Stimulated activated naive CD8-positive, alpha-beta T cell treated with anti-CD3 and anti-CD28 coated beads, Interleukin-15, amount 100 ng/mL, for 72 hours (primary cell): ENCODE measurements around the gene XKR8.
"Not testable (repeated sequence)": the region's sequence is repeated elsewhere in the genome, so short reads cannot be mapped to it uniquely, and the experiment has no call there.

Experiments
- ATAC-seq: fragments of 150-1000 bp; cut with Tn5 transposase; 2 replicates; pipeline ENCODE4 v1.10.0; 2021; ENCODE audit warnings: mild to moderate bottlenecking, moderate library complexity
- DNase-seq, 2 donors: peaks; one replicate each; pipeline ENCODE4 v3.0.0; 2021 to 2022
- H3K27ac Mint-ChIP-seq, 2 donors: one replicate each; pipeline ENCODE4 v1.8.0; 2022; ENCODE audit warnings: mild to moderate bottlenecking in 2 of 2, mixed read lengths in 2 of 2, moderate library complexity in 2 of 2
- H3K27me3 Mint-ChIP-seq: one replicate; pipeline ENCODE4 v1.8.0; 2022; ENCODE audit warnings: mixed read lengths
- H3K4me1 Mint-ChIP-seq: one replicate; pipeline ENCODE4 v1.8.0; 2022; ENCODE audit warnings: mild to moderate bottlenecking, mixed read lengths
- H3K4me3 Mint-ChIP-seq, 2 donors: one replicate each; pipeline ENCODE4 v1.8.0; 2022; ENCODE audit warnings: mild to moderate bottlenecking in 2 of 2, mixed read lengths in 2 of 2, moderate library complexity in 1 of 2
- H3K9me3 Mint-ChIP-seq, 2 donors: one replicate each; pipeline ENCODE4 v1.8.0; 2022; ENCODE audit warnings: mixed read lengths in 2 of 2

Gene XKR8

DNA sequence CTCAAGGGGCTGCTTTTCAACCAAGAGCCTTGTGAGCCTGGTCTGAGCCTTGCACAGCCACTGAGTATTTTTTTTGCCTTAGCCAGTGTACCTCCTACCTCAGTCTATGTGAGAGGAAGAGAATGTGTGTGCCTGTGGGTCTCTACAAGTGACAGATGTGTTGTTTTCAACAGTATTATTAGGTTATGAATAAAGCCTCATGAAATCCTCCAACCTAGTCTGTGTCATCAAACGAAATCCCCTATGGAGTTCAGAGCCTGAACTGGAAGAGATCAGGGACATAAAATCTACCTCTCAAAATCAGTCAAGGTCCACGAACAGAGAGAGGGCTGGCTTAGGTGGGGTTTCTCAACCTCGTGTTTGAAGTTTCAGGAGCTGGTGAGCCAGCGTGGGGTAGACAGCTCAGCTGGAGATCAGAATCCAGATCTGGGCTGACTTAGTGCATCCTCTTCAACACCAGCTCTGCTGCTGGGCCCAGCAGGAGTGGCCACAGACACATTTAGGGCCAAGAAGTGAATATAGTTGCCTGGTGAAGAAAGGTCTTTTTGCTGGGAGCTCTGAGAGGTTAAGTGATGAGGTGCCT lies 8.2 kb downstream of the XKR8 start:
- no peak overlapping the region for H3K4me3 Mint-ChIP-seq
- peak overlapping the region; percentile 28 to 81 for H3K27ac Mint-ChIP-seq
- H3K4me1 Mint-ChIP-seq, result peaks cover 15% of the 10 kb centered on the region
- ATAC-seq, result no peak
- H3K9me3 Mint-ChIP-seq, result no peaks in the 10 kb centered on the region
- H3K27me3 Mint-ChIP-seq, result no peaks in the 10 kb centered on the region
- no peak for DNase-seq

DNA sequence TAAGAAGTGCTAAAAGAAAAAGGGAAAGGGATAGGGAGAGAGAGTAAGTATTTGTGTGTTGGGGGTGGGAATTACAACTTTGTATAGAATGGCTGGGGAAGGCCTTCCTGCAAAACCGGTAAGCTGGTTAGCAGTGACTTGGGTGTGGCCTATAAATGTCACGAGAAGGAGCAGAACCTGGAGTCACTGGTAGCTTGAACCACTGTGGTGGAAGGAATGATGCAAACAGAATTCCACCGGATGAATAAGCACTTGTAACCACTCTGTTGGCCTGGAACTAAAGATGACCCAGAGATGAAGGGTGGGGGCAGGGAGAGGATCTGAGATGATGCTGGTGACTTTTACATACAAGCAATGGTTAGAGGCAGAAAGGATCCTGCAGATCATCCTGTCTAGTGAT lies 8.9 kb downstream of the XKR8 start:
- DNase-seq, result no peak
- no peak overlapping the region for H3K4me3 Mint-ChIP-seq

DNA sequence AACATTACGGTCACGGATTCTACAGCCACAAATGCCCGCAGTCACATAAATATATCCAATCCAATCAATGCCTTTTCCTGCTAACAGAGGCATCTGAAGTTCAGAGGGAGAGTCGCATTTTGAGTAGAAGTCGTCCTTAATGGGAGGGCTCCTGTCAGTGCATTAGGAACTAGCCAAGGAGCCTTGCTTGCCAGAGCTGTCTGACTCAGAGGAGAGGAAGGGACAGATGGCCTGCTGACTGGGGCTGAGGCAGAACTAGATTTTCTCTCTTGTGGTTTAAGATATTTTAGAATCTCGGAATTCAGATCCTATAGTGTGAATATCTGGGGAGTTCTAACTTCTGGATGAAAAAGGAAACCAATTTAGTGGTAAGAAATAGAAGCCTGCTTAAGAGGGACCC lies 10.6 kb downstream of the XKR8 start:
- no peaks in the 10 kb centered on the region for H3K9me3 Mint-ChIP-seq
- no peaks in the 10 kb centered on the region for H3K27me3 Mint-ChIP-seq
- DNase-seq (no peak), ATAC-seq (no peak)
- H3K27ac Mint-ChIP-seq, result no peak overlapping the region
- H3K4me1 Mint-ChIP-seq, result peaks cover 9% of the 10 kb centered on the region
- H3K4me3 Mint-ChIP-seq, result no peak overlapping the region

More for the DNA sequence above, 8.9 kb downstream of the XKR8 start:
- ATAC-seq, result no peak
- Mint-ChIP-seq H3K4me1 (peaks cover 9% of the 10 kb centered on the region), H3K9me3 (no peaks in the 10 kb centered on the region), H3K27me3 (no peaks in the 10 kb centered on the region), H3K27ac (peak overlapping the region; percentile 6 to 81)

DNA sequence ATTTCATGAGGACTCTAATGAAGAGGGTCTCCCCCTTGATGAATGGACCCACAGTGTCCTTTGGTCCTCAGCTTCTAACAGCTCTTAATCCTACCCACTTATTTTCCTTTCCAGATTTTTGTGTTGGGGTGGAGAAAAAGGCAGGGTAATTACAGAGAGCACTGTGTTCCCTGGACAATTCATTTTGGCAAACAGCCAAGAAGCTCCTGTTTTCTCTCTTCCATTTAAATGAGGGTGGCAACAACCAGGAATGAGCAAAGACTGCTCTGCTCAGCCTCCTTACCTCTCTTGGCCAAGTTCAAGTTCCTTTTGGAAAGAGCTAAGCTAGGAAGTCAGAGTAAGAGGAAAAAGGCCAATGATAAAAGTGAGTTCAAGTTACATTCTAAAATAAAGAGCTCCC lies 11.9 kb downstream of the XKR8 start:
- Mint-ChIP-seq H3K4me3 (no peak overlapping the region), H3K27ac (no peak overlapping the region), H3K4me1 (peaks cover 9% of the 10 kb centered on the region), H3K27me3 (no peaks in the 10 kb centered on the region), H3K9me3 (no peaks in the 10 kb centered on the region)
- ATAC-seq, result no peak
- no peak for DNase-seq

DNA sequence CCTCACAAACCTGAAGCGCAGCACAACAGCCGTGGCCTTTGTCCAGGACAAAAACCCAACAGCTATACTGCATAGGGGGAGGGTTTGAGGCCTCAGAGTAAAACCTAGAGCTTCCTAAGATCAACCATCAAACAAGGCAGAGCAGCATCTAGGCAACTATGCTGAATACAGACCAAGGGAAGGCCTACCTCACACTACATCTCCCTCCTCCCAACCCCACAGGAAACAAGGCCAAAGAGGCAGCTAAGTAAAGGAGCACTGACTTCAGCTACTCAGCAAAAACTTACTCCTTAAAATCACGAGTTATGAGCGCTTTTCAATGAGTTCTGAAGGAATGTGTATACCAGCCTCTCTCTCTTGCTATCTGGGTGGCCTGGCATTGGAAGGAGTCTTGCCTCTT lies 12.4 kb downstream of the XKR8 start:
- H3K27ac Mint-ChIP-seq, result no peak overlapping the region
- ATAC-seq, result no peak
- H3K4me1 Mint-ChIP-seq, result peaks cover 9% of the 10 kb centered on the region
- H3K27me3 Mint-ChIP-seq, result no peaks in the 10 kb centered on the region
- no peaks in the 10 kb centered on the region for H3K9me3 Mint-ChIP-seq
- no peak for DNase-seq
- H3K4me3 Mint-ChIP-seq, result no peak overlapping the region

DNA sequence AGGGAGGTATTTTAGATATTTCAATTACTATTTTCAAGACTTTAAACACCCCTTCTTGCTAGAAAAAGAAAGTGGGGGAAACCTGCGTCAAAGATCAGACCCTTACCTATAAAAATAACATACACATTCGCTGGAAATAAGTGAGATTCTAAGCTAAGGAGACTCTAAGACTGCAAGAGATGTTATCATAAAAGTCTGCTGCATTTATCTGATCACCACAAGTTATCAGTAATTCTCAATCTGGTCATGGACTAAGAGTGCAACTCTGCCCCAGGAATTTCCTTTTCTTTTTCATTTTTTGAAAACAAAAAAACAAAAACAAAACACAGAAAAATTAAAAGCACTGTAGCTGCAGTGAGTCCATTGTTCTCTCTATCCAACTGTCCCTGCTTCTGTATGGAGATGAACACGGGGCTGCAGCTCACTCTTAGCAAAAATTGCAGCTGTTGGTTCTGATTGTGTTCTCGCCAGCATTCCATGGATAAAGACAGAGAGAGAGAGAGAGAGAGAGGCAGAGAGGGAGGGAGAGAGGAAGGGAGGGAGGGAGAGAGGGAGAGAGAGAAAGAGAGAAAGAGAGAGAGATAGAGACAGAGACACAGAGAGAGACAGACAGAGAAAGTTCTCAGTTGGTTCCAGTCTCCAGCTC lies 14.1 kb downstream of the XKR8 start:
- DNase-seq (no peak), ATAC-seq (no peak)
- H3K9me3 Mint-ChIP-seq, result no peaks in the 10 kb centered on the region
- no peaks in the 10 kb centered on the region for H3K4me1 Mint-ChIP-seq
- no peaks in the 10 kb centered on the region for H3K27me3 Mint-ChIP-seq
- H3K4me3 Mint-ChIP-seq, result no peak overlapping the region
- H3K27ac Mint-ChIP-seq, result peak overlapping the region in 1 of 2 donors; percentile 59

DNA sequence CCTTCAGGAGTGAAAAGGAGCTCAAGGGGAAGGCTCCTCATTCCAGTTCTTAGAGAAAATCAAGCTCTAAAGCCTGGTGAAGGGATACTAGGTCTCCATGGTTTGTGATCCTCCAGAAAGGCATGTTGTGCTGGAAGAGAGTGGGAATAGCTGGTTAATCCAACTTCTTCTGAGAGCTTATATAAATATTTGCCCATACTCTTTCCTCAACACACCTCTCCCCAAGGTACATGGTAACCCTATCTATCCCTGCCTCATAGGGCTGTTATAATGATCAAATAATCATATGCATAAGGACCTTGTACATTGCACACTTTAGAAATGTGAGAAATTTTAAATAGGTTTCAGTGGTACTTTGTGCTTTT lies 14.6 kb downstream of the XKR8 start:
- Mint-ChIP-seq H3K9me3 (no peaks in the 10 kb centered on the region), H3K27me3 (no peaks in the 10 kb centered on the region), H3K4me1 (no peaks in the 10 kb centered on the region), H3K27ac (peak overlapping the region in 1 of 2 donors; percentile 59), H3K4me3 (no peak overlapping the region)
- DNase-seq (no peak), ATAC-seq (no peak)

DNA sequence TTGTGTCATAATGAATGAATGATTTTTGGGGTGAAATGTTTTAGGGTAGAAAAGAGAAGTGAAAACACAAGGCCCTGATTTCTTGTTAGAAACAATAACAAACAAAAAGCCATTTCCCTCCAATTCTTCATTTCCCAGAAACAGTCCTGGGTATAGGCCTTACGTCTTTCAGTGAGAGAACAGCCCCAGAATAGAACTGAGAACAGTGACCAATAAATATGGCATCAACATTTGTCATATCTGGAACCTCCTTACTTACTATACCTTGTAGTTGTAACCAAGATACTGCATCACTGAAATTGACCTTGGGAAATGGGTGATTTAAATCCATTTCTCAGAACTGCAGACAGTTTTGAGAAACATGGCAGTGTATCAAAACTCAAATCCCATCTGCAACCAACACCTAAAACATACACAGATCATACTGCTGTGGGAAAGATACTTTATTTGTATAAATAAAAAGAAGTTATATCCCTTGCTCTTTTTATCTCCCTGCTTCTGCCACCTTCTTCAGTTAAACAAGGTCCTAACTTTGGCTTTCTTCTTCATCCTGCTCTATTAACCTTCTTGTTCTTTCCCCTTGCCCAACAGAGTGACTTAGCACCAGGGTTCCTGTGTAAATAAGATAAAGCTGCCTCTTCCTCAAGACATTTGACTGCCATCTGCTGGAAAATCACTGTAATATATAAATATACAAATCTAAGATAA lies 19.5 kb downstream of the XKR8 start:
- no peaks in the 10 kb centered on the region for H3K4me1 Mint-ChIP-seq
- H3K27me3 Mint-ChIP-seq, result no peaks in the 10 kb centered on the region
- ATAC-seq (peak; percentile 87), DNase-seq (no peak)
- H3K4me3 Mint-ChIP-seq, result no peak overlapping the region
- no peak overlapping the region for H3K27ac Mint-ChIP-seq
- H3K9me3 Mint-ChIP-seq, result no peaks in the 10 kb centered on the region

DNA sequence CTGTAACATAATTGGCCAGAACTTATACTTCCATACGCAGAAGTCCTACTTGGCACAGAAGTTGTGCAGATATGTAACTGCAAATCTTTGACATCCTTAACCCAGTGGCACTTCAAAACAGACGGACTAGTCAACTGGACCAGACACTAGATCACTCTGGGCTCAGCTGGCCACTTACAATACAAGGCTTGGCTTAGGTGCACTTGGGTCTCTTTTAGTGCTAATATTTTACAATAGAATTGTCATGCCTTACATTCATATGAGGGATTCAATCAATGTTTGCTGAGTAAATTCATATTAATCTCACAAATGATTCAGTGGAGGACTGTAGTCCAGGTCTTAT lies 20.1 kb downstream of the XKR8 start:
- Mint-ChIP-seq H3K9me3 (no peaks in the 10 kb centered on the region), H3K27ac (no peak overlapping the region), H3K4me1 (no peaks in the 10 kb centered on the region), H3K4me3 (no peak overlapping the region), H3K27me3 (no peaks in the 10 kb centered on the region)
- DNase-seq (no peak), ATAC-seq (no peak)

DNA sequence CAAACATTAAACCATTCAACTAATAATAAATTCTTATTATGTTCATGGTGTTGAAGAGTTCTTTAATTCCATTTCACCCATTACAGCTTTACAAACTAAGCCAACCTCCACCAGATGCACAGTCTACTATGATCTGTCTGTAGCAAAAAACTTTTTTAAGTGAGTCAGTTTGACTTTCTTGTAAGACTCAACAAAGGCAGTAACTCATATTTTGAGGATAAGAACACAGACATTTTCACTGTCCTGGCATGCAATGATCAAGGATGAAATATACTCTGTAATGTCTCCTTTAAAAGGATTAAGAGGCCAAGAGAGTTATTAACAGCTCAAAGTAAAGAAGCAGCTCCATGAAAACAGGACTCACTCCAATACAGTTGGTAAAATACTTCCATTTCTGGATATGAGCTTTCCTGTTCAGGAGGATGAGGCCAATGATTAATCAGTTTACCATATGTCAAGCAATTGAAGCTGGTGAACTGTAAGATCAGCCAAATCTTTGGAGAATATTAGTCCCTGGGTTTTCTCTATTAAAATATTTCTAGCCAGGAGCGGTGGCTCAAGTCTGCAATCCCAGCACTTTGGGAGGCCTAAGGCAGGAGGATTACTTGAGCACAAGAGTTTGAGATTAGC lies 20.6 kb downstream of the XKR8 start:
- no peak overlapping the region for H3K4me3 Mint-ChIP-seq
- ATAC-seq (no peak), DNase-seq (no peak)
- H3K27ac Mint-ChIP-seq, result no peak overlapping the region
- H3K4me1 Mint-ChIP-seq, result no peaks in the 10 kb centered on the region
- H3K27me3 Mint-ChIP-seq, result no peaks in the 10 kb centered on the region
- no peaks in the 10 kb centered on the region for H3K9me3 Mint-ChIP-seq

DNA sequence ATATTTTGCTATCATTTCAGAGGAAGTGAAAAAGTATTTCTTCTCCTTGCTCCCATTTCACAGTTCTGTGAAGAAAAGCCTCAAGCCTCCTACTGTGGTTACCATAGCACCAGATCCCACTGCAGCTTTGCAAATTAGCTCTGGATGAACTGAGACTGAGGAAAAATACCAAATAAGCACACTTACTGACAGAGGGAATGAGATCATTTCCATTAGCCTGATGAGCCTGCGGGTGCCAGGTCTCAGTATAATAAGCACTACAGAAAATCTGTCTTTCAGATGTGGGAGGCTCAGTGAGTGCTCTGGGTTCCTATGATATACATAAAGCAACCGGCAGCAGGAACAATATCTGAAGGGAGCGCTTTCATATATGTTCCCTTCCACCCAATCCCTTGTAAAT lies 21.4 kb downstream of the XKR8 start:
- H3K9me3 Mint-ChIP-seq, result no peaks in the 10 kb centered on the region
- no peaks in the 10 kb centered on the region for H3K27me3 Mint-ChIP-seq
- DNase-seq, result no peak
- no peaks in the 10 kb centered on the region for H3K4me1 Mint-ChIP-seq
- H3K4me3 Mint-ChIP-seq, result no peak overlapping the region
- no peak for ATAC-seq
- no peak overlapping the region for H3K27ac Mint-ChIP-seq

DNA sequence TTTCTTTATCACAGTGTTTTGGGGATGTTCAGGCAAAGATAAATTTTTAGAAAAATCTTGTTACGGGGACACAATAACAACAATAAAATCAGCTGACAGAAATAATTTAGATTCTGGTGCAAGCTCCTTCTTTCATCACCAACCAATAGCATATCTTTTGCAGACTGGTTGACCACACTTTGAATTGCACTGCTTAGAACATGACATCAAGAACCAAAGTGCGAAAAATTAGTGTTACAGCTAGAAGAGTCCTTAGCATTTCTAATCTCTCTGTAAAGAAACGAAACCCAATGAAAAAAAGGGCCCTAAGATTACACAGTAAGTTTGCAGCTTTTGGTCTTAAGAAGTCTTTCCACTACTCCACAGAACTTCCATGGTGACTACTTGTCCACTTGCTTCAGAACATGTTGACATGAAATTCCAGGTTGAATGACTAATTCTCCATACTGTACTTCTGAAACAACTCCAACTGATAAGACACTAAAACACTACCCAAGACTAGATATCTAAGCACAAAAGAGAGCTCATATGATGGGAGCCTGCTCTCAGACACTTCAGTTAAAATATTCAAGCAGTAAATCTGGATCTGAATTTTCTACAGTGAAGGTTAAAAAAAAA lies 31.3 kb downstream of the XKR8 start:
- Mint-ChIP-seq H3K4me1 (peaks cover 20% of the 10 kb centered on the region), H3K27me3 (no peaks in the 10 kb centered on the region), H3K4me3 (no peak overlapping the region), H3K9me3 (no peaks in the 10 kb centered on the region), H3K27ac (no peak overlapping the region)
- DNase-seq (no peak), ATAC-seq (no peak)

DNA sequence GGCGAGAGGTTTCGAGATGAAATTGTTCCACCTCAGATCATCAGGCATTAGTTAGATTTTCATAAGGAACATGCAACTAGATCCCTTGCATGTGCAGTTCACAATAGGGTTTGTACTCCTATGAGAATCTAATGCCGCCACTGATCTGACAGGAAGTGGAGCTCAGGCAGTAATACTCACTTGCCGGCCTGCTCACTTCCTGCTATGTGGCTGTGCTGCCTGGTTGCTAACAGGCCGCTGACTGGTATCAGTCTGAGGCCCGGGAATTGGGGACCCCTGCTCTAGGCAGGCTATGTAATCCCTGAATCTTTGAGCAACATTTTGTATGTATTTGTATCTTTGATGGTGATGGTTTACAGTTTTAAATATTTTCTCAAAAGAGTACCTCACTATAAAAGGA lies 32.5 kb downstream of the XKR8 start:
- DNase-seq, result peak; percentile 25 to 40
- H3K9me3 Mint-ChIP-seq, result no peaks in the 10 kb centered on the region
- H3K27ac Mint-ChIP-seq, result peak overlapping the region in 1 of 2 donors; percentile 72
- no peak overlapping the region for H3K4me3 Mint-ChIP-seq
- H3K4me1 Mint-ChIP-seq, result peaks cover 20% of the 10 kb centered on the region
- ATAC-seq, result peak; percentile 93
- H3K27me3 Mint-ChIP-seq, result no peaks in the 10 kb centered on the region

DNA sequence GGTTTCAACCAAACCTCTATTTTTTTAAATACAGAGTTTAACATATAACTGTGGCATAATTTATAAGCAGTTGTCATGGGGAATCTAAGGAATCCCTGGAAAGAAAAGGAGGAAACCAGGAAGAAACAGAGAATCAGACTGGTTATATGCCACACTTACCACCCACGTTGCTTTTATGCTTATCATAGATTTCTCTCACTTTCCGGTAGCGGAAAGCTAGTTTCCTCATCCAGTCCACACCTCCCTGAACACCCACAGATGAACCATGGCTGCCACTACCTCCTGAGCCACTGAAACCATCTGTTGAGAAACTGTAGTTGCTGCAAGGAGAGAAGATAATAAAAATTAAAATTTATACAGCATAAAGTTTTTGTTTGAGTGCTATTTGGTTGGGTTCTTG lies 33.5 kb downstream of the XKR8 start:
- no peak for ATAC-seq
- Mint-ChIP-seq H3K4me3 (no peak overlapping the region), H3K4me1 (peaks cover 20% of the 10 kb centered on the region), H3K27ac (peak overlapping the region in 1 of 2 donors; percentile 82), H3K27me3 (no peaks in the 10 kb centered on the region), H3K9me3 (no peaks in the 10 kb centered on the region)
- no peak for DNase-seq

DNA sequence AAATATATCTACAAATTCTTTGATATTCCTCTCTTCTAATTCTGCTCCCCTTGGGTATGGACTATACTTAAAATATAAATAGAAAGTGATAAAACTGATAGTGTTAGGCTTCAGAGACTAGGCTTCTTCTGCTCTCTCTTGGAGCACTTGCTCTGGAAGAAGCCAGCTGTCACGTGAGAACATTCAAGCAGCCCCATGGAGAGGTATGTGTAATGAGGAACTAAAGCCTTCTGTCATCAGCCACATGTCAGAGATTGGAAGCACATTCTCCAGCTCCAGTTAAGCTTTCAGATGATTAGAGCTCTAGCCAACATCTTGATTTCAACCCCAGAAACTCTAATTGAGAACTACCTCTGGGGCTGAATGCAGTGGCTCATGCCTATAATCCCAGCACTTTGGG lies 34.3 kb downstream of the XKR8 start:
- no peaks in the 10 kb centered on the region for H3K9me3 Mint-ChIP-seq
- no peaks in the 10 kb centered on the region for H3K27me3 Mint-ChIP-seq
- no peak for ATAC-seq
- no peak overlapping the region for H3K4me3 Mint-ChIP-seq
- DNase-seq, result no peak
- H3K4me1 Mint-ChIP-seq, result peaks cover 20% of the 10 kb centered on the region
- H3K27ac Mint-ChIP-seq, result peak overlapping the region in 1 of 2 donors; percentile 74

DNA sequence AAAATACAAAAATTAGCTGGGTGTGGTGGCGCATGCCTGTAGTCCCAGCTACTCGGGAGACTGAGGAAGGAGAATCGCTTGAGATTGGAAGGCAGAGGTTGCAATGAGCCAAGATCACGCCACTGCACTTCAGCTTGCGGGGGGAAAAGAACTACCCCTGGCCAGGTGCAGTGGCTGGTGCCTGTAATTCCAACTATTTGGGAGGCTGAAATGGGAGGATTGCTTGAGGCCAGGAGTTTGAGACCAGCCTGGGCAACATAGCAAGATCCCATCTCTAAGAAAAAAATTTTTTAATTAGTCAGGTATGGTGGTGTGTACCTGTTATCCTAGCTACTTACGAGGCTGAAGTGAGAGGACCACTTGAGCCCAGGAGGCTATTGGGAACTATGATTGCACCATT lies 34.8 kb downstream of the XKR8 start:
- not testable (repeated sequence) for DNase-seq, H3K9me3 Mint-ChIP-seq, ATAC-seq, H3K4me3 Mint-ChIP-seq, H3K27me3 Mint-ChIP-seq, H3K27ac Mint-ChIP-seq
- H3K4me1 Mint-ChIP-seq, result peaks cover 20% of the 10 kb centered on the region
